HG03558 (cell line): Measurements from ENCODE around the gene CD74.

Experiments used
- ATAC-seq: cut with Tn5 transposase; IDR thresholded peaks from one replicate; pipeline ENCODE4 v1.9.1; 2021; ENCODE audit warnings: moderate number of reproducible peaks; ENCODE audit not compliant: unreplicated experiment; ENCODE audit errors: extremely low read depth

CD74 gene

DNA sequence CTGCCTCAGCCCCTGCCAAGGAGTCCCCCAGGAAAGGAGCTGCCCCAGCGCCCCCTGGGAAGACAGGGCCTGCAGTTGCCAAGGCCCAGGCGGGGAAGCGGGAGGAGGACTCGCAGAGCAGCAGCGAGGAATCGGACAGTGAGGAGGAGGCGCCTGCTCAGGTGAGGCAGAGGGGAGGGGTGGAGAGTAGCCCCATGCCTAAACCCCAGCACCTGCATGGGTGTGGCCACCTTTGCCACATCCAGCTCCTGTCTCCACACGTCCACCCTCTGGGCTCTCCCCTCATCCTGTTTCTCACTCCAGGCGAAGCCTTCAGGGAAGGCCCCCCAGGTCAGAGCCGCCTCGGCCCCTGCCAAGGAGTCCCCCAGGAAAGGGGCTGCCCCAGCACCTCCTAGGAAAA lies 38.1 kb downstream of the CD74 start:
- ATAC-seq, result no peak

DNA sequence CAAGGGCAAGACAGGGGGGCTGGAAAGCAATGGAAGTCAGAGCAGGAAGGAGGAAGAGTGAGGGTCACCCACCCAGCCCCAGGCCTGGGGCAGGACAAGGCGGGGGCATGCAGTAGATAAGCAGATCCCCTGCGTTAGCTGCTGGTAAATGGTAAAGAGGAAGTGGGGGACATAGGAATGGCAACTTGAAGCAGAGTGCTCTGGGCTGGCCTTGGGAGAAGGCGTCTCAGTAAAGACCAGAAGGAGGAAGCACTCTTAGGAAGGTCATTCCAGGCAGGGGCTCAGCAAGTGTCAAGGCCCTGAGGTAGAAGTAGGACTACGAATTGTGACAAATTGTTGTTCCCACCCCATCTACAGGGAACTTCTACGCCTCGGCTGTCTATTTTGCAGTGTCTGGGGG lies 40.1 kb downstream of the CD74 start:
- no peak for ATAC-seq

DNA sequence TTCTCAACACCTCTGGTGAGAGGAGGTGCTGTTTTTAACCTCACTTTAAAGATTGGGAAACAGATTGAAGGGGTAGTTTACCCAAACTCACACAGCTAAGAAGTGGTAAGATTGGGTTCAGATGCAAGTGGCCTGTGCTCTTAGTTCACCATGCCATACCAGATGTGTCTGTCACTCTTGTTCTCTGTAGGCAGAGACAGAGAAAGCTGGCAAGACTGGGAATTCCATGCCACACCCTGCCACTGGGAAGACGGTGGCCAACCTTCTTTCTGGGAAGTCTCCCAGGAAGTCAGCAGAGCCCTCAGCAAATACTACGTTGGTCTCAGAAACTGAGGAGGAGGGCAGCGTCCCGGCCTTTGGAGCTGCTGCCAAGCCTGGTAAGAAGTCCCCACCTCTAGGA lies 44.2 kb downstream of the CD74 start:
- ATAC-seq, result no peak

DNA sequence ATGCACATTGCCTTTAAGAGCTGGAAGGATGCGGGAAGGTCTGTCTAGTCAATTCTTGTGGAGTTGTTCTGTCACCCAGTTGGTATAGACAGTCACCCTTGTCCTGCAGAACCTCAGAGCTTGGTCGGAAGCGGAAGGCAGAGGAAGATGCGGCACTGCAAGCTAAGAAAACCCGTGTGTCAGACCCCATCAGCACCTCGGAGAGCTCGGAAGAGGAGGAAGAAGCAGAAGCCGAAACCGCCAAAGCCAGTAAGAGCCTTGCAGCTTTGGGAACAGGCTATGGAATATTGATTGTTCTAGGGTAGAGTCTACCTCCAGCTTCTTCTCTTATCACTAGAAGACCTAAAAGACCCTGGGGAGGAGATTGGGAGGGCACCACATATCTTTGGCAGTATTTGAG lies 48.7 kb downstream of the CD74 start:
- ATAC-seq, result no peak

DNA sequence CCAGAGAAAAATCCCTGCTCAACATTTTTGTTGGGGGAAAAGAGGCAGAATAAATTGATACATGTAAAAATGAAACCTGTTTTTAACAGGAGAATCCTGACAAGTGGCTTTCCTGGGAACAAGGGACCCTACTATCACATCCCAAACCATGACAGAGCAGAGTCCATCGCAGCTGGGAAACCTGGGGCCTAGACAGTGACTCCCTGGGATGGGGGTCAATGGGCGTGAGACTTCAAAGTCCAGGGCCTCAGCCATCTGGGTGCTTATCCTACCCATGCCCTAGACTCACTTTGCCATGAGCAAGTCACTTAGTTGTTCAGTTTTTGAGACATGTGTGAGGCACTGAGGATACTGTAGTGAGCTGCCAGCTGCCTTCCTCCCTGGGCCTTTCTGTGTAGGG lies 49.5 kb downstream of the CD74 start:
- no peak for ATAC-seq

DNA sequence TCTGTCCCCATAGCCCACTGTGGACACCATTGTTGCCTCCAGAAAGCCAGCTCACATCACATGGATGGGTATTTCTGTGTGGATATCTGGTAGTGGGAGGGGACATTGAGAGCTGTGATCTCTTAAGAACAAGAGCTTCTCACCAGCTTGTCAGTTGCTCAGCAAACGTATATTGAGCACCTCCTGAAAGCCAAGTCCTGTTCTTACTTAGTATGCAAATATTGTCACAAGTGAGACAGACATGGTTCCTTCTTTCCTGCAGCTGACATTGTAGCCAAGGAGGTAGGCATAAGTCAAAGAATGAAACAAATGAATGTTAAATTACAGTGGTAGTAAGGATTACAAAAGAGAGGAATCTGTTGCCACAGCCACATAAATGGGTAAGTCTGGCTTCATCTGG lies 51.4 kb downstream of the CD74 start:
- ATAC-seq, result no peak

DNA sequence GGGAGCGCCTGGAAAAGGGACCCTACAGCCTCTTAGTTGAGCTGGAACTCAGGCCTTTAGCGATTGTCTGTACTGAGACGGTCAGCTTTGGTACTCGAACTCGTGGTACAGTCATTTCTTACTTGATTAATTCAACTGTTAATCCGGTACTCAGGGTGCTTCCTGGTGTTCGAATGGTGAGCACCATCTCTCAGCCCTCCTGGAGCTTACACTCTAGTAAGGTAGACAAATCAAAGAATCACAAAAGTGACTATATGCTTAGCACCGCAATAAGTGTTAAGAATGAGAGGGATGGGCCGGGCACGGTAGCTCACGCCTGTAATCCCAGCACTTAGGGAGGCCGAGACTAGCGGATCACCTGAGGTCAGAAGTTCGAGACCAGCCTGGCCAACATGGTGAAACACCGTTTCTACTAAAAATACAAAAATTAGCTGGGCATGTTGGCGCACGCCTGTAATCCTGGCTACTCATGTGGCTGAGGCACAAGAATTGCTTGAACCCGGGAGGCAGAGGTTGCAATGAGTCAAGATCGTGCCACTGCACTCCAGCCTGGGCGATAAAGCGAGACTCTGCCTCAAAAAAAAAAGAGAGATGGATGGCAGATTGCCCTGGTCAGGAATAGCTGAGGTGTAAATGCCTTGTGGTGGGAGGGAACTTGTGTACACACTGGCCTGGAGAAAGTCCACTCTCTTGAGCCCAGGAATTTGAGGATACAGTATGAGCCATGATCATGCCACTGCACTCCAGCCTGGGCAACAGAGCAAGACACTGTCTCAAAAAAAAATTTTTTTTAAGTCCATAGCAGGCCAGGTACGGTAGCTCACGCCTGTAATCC lies 54.2 kb downstream of the CD74 start:
- ATAC-seq, result no peak

DNA sequence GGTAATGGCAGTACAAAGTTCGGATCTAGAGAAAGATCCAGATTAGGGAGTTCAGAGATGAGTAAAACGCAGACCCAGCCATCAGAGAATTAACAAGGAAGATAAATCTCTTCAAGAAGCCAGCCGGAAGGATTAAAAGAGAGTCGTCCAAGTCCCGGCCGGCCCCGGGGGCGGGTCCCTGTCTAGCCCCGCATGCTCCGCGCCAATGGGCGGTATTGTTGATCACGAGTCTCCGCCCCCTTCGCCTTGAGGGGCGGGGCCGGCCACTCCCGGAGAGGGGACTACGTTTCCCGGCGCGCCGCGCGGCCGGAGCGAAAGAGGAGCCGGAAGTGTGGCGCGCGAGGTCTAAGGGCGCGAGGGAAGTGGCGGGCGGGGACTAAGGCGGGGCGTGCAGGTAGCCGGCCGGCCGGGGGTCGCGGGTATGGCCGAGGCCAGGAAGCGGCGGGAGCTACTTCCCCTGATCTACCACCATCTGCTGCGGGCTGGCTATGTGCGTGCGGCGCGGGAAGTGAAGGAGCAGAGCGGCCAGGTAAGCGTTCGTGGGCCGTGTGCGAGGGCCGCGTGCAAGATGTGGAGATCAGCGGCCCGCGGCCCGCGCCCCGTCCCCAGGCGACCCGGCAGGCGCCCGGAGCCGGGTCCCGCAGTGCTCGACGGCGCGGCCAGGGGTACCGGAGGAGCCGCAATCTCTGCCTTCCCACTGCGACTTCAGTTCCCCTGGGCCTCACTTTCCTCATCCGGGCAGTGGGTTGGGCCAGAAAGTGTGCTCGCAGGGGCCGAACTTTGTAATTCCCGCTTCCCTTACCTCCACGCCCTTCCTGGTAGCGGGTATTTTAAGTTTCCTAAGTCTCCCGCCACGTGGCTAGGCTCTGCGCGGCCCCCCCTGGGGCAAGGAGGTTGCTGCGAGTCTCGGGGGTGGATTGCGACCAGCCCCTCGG lies 55.1 kb downstream of the CD74 start, which contains the start of gene TCOF1:
TSS of gene TCOF1 (plus strand) at position 372 of the 935 bp plus-strand sequence. CDS start at position 422, 50 bp downstream.
- peak; percentile 96 for ATAC-seq

DNA sequence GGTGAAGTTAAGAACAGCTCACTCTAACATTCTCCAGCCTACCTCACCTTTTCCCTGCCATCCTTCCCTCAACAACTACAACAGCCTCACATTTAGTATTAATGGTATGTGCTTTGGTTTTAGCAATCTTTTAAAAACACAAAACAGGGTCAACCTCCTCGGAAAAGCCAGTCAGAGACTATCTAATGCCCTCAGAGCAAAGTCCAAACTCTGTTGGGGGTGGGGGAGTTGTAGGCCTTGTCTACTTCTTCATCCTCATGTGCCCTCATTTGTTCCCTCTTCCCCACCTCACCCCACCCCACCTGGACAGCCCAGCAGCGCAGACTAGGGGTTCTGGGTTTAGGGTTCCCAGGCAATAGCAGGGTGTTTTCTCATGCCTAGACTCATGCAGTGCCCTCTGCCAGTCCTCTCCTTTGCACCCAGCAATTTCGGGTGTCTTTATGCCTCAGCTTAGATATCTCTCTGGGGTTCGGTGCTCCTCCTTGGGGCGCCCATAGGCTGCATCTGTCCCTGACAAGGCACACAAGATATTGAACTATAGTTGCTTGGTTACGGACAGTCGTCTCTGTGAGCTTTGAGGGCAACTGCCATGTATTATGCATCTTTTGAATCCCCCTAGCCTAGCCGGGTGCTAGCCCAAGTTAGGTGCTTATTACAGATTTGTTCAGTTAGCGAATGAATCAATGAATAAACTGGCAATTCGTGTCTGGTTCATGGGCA lies 56.0 kb downstream of the CD74 start:
- ATAC-seq, result no peak

DNA sequence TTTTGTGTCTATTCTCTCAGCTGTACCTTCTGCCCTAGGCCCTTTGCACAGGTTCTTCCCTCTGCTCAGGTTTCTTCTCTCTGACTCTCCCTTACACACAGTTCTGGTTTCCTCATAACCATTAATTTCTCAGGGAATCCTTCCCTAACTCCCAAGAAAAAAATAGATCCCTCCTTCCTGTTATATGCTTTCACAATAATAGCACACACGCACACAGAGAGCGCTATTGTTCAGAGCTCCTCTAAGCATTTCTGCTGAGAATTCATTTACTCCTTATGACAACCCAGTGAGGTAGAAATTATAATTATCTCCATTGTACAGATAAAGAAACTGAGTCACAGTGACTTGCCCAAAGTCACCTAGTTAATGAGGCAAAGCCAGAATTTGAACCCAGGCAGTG lies 56.9 kb downstream of the CD74 start:
- no peak for ATAC-seq

DNA sequence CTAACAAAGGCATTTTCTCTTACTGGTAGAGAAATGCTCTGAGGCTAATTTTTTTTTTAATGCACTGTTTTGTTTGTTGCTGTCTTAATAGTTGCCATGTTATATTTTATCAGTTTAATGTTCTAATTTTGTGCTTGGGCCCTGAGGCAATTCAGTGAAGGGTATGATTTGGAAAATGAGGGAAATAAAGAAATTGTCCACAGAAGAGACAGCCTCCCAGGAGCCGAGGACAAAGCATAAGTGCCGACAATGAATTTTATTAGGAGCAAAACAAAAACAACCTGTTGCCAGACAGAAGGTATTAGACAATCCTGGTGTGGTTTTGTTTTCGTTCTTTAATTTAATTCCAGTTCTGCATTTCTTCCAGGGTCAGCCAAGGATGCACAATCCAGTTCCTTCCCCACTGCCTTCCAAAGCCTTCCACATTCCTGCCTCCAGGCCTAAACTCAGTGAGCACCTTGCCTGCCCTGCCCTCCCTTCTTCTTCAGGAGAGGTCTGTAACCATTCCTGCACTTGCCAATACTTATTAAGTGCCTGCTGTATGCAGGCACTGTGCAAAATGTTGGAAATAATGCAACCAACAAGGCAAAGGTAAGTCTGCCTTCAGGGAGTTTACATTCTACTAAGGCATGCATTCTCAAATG lies 59.6 kb downstream of the CD74 start:
- no peak for ATAC-seq

DNA sequence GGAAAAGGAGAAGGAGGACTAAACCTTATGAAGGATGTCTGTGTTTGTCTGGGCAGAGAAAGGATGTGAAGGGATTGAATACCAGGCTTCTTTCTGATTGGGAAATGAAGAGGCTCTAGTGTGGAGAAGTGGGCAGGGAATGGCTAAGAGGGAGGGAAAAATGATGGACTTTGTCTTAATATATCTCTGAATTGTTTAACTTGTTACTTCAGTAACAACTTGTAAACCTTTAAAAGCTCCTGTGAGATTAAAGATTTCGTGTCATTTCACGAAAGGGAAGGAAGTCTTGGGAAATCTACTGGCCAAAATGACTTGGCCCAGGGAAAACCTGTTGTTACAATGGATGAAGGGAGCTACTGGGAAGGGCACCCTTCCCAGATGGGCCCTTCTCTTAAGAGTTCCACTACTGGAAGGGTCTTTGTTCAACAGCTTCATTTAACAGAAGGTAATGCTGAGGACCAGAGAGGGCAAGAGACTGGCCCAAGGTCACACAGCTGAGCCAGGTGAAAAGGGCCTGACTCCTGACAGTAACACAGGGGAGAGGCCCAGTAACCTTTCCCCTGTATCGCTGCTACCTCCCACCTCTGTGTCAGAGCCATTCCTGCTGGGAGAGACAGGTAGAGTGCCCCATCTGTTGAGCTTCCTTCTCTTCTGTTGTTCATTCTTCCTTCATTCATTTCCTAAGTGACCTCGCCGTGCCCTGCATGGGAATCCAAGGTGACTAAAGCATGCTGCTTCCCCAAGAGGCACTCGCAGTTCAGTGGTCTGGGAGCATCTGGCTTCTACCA lies 60.3 kb downstream of the CD74 start:
- no peak for ATAC-seq
